HepG2 (cell line): ENCODE data around the gene C1orf115. TPM values are rescaled to one million over a fixed set of nuclear protein-coding genes. Genes with fewer than 3 reads are reported as not detected.
A peak's percentile ranks its signal among the peaks of the same experiment; 100 is the strongest.

Source experiments
- ATAC-seq: fragments of 200-7000 bp; cut with Tn5 transposase; 3 replicates; pipeline ENCODE4 v1.9.1; 2020; ENCODE audit warnings: mild to moderate bottlenecking, moderate library complexity
- BruUV-seq: library from RNA; stranded (reverse); fragments of 400-500 nt; replicated peaks from 2 replicates; lab custom pipeline; 2021; lab: Mats Ljungman, UMichigan
- CTCF ChIA-PET: fragments of 300-600 bp; formaldehyde crosslinking; extraction: SDS; loops from one replicate; lab custom pipeline; 2021; ENCODE audit warnings: low total read pairs, inconsistent platforms, low intra/inter-chr PET ratio; lab: Yijun Ruan, JAX
- POLR2A ChIA-PET: fragments of 350-600 bp; sonication (Branson Sonifier 250); formaldehyde crosslinking; loops from one replicate; lab custom pipeline; 2020; ENCODE audit warnings: antibody characterized with exemption, inconsistent platforms; lab: Yijun Ruan, JAX
- DNase-seq: peaks from one replicate; pipeline ENCODE4 v3.0.0-alpha.2; 2015; ENCODE audit warnings: low spot score
- FAIRE-seq: peaks from 3 replicates; lab custom pipeline; 2011; peaks lifted over from hg19 to GRCh38; lab: Jason Lieb, UNC
- H2AFZ ChIP-seq: one replicate; pipeline ENCODE4 v1.6.1; 2011; ENCODE audit warnings: low read length, inconsistent platforms
- H3K27ac ChIP-seq: fragments of 300-600 bp; 3 replicates; pipeline ENCODE4 v1.8.0; 2011; ENCODE audit warnings: mixed run types, mild to moderate bottlenecking, mixed read lengths, low read length, inconsistent platforms; ENCODE audit not compliant: insufficient read depth; ENCODE audit errors: extremely low read length
- H3K27me3 ChIP-seq, 2 experiments: fragments of 200-600 bp in 1 of 2; 2 replicates in 1 of 2; 3 replicates in 1 of 2; pipeline versions ENCODE4 v1.6.0 to v1.8.0; 2011; ENCODE audit warnings: low read length in 2 of 2, mild to moderate bottlenecking in 2 of 2, moderate library complexity in 2 of 2, inconsistent platforms in 1 of 2; ENCODE audit not compliant: insufficient read depth in 2 of 2, control insufficient read depth in 1 of 2
- H3K36me3 ChIP-seq, 2 experiments: fragments of 200-600 bp in 1 of 2; replicated peaks in 1 of 2; 2 replicates in 1 of 2; 3 replicates in 1 of 2; pipeline versions ENCODE4 v1.5.1 to v1.8.0; 2011; ENCODE audit warnings: low read length in 2 of 2, inconsistent platforms in 1 of 2; ENCODE audit not compliant: insufficient read depth in 2 of 2, control insufficient read depth in 1 of 2
- H3K4me1 ChIP-seq: 2 replicates; pipeline ENCODE4 v1.5.1; 2012; ENCODE audit warnings: low read length, inconsistent platforms; ENCODE audit not compliant: insufficient read depth
- H3K4me2 ChIP-seq: 2 replicates; pipeline ENCODE4 v1.6.0; 2011; ENCODE audit warnings: low read depth, low read length, inconsistent platforms
- H3K4me3 ChIP-seq, 3 experiments: fragments of 200-600 bp in 1 of 3; sonication (generic), shearing (Covaris generic) in 1 of 3; replicated peaks in 1 of 3; 2 replicates each; pipeline ENCODE4 v1.5.1; 2011 to 2016; ENCODE audit warnings: low read length in 3 of 3, inconsistent platforms in 2 of 3, low read depth in 2 of 3, mild to moderate bottlenecking in 2 of 3, control low read depth in 1 of 3, mixed read lengths in 1 of 3; ENCODE audit not compliant: insufficient read depth in 1 of 3
- H3K79me2 ChIP-seq: one replicate; pipeline ENCODE4 v1.6.1; 2011; ENCODE audit warnings: low read length, inconsistent platforms; ENCODE audit not compliant: insufficient read depth
- H3K9ac ChIP-seq: 2 replicates; pipeline ENCODE4 v1.6.0; 2011; ENCODE audit warnings: mild to moderate bottlenecking, low read depth, low read length, inconsistent platforms; ENCODE audit not compliant: insufficient read depth
- H3K9me3 ChIP-seq: 2 replicates; pipeline ENCODE4 v1.5.1; 2012; ENCODE audit warnings: mild to moderate bottlenecking, low read length
- H4K20me1 ChIP-seq: 2 replicates; pipeline ENCODE4 v1.6.0; 2011; ENCODE audit warnings: inconsistent platforms, mild to moderate bottlenecking, low read length, moderate library complexity; ENCODE audit not compliant: insufficient read depth
- ARID5B ChIP-seq: IDR thresholded peaks from 2 replicates; pipeline ENCODE4 v1.4.0; 2020; ENCODE audit warnings: mild to moderate bottlenecking, missing genetic modification reagents
- NFYB ChIP-seq: sonication (generic); formaldehyde crosslinking; IDR thresholded peaks from 2 replicates; pipeline ENCODE4 v1.4.0; 2020; ENCODE audit warnings: missing genetic modification reagents
- NR2F1 ChIP-seq, 2 experiments: fragments of 450-650 bp in 1 of 2; formaldehyde crosslinking in 1 of 2; IDR thresholded peaks; 2 replicates each; pipeline versions ENCODE4 v1.5.0 to v1.6.1; 2016 to 2020; ENCODE audit warnings: mild to moderate bottlenecking in 1 of 2, missing compliant biosample characterization in 1 of 2, missing genetic modification reagents in 1 of 2, moderate library complexity in 1 of 2
- NR2F6 ChIP-seq, 2 experiments: IDR thresholded peaks; 2 replicates each; pipeline ENCODE4 v1.6.1; 2016; ENCODE audit warnings: antibody characterized with exemption in 1 of 2, mild to moderate bottlenecking in 1 of 2
- NRL ChIP-seq: sonication (generic); formaldehyde crosslinking; IDR thresholded peaks from 2 replicates; pipeline ENCODE4 v1.5.0; 2020; ENCODE audit warnings: missing genetic modification reagents, mild to moderate bottlenecking, moderate library complexity, borderline replicate concordance
- RARA ChIP-seq: IDR thresholded peaks from 2 replicates; pipeline ENCODE4 v1.6.1; 2016; ENCODE audit warnings: missing genetic modification reagents, missing compliant biosample characterization
- RXRA ChIP-seq: sonication (generic); formaldehyde crosslinking; IDR thresholded peaks from 2 replicates; pipeline ENCODE4 v1.5.1; 2020; ENCODE audit warnings: missing genetic modification reagents
- SALL1 ChIP-seq: sonication (generic); formaldehyde crosslinking; IDR thresholded peaks from 2 replicates; pipeline ENCODE4 v1.8.0; 2022; ENCODE audit warnings: mild to moderate bottlenecking, missing genetic modification reagents
- STAT6 ChIP-seq: sonication (generic); formaldehyde crosslinking; IDR thresholded peaks from 2 replicates; pipeline ENCODE4 v1.4.0; 2020; ENCODE audit warnings: missing genetic modification reagents, mild to moderate bottlenecking, borderline replicate concordance
- ZFY ChIP-seq: sonication (generic); formaldehyde crosslinking; IDR thresholded peaks from 2 replicates; pipeline ENCODE4 v1.4.0; 2020; ENCODE audit warnings: missing genetic modification reagents
- ZNF256 ChIP-seq: sonication (generic); formaldehyde crosslinking; conservative IDR thresholded peaks from 2 replicates; pipeline ENCODE4 v1.4.0; 2020; ENCODE audit warnings: missing genetic modification reagents
- ZNF572 ChIP-seq: sonication (generic); formaldehyde crosslinking; IDR thresholded peaks from 2 replicates; pipeline ENCODE4 v1.5.1; 2020; ENCODE audit warnings: mild to moderate bottlenecking, missing genetic modification reagents
- ZNF687 ChIP-seq: sonication (generic); formaldehyde crosslinking; IDR thresholded peaks from 2 replicates; pipeline ENCODE4 v1.5.1; 2020; ENCODE audit warnings: mild to moderate bottlenecking, missing genetic modification reagents, moderate library complexity
- WGBS: methylation state at CpG from one replicate; pipeline ENCODE4 v1.1.6; 2017; ENCODE audit warnings: low lambda C conversion rate; 5-methylcytosine and 5-hydroxymethylcytosine counted together
- in situ Hi-C: cut with HindIII; loops from 2 replicates; pipeline ENCODE4 v1.10.0; 2017; ENCODE audit warnings: low pct_unique_long_range_greater_than_20kb; ENCODE audit not compliant: extremely low pct_ligation_motif_present
- intact Hi-C: fragments of 100-400 bp; cut with micrococcal nuclease; formaldehyde crosslinking; loops from one replicate; pipeline ENCODE4 v1.10.0; 2022; ENCODE audit not compliant: unreplicated experiment
- polyA plus RNA-seq, 8 experiments: library from polyadenylated mRNA; depleted of rRNA in 3 of 8; stranded (reverse) in 7 of 8; unstranded in 1 of 8; fragments of >200 nt; fragmentation: Illumina TruSeq in 4 of 8; extraction: Trizol in 4 of 8; gene quantifications; 2 replicates each; pipeline versions ENCODE4 v1.2.1 to v1.2.3, GENCODE V29; 2011 to 2016; ENCODE audit warnings: low read depth in 4 of 8, missing spikeins in 1 of 8, mixed read lengths in 1 of 8; ENCODE audit not compliant: insufficient read depth in 1 of 8
- total RNA-seq, 5 experiments: library from RNA; depleted of rRNA; stranded (reverse); fragments of >200 nt; fragmentation: Illumina TruSeq; extraction: Trizol; gene quantifications; 2 replicates each; pipeline ENCODE4 v1.2.3, GENCODE V29; 2016; ENCODE audit warnings: low read depth in 1 of 5

Gene C1orf115
- total and polyA plus RNA-seq, 2 of the 13 experiments (the other 11 are each of a cell fraction or from before 2014, with no cell fraction given) = 25.2 to 85.9 TPM

- Histone ChIP-seq H3K9me3 (no peaks in the 10 kb centered on the region), H3K79me2 (no peaks in the 10 kb centered on the region), H3K27ac (no peak overlapping the region), H3K4me3 (no peak overlapping the region; a peak in 1 of 6 replicates), H4K20me1 (no peaks in the 10 kb centered on the region), H3K27me3 (no peaks in the 10 kb centered on the region), H3K4me2 (peak overlapping the region; percentile 49; the same call in 1 of the 2 replicates), H2AFZ (no peak overlapping the region), H3K9ac (no peak overlapping the region), H3K4me1 (peaks cover 78% of the 10 kb centered on the region), H3K36me3 (no peaks in the 10 kb centered on the region)
- no TSS peak for BruUV-seq
- TF ChIP-seq STAT6 (CRISPR knock-in tag) = no peak
- TF ChIP-seq ZNF256 (CRISPR knock-in tag) = no peak
- 0 out of 2 replicates have a peak, but pooled peaks have one; percentile 22 for TF ChIP-seq RXRA (CRISPR knock-in tag)
- peak; percentile 27; the same call in 1 of the 2 replicates for TF ChIP-seq RARA (CRISPR knock-in tag)
- TF ChIP-seq ZNF687 (CRISPR knock-in tag) = 0 out of 2 replicates have a peak, but pooled peaks have one; percentile 21
- TF ChIP-seq SALL1 (CRISPR knock-in tag) = peak; percentile 32; the same call in 1 of the 2 replicates
- TF ChIP-seq NFYB (CRISPR knock-in tag) = 0 out of 2 replicates have a peak, but pooled peaks have one; percentile 14
- TF ChIP-seq ARID5B (CRISPR knock-in tag) = peak; percentile 35
- TF ChIP-seq ZNF572 (CRISPR knock-in tag) = no peak
- no peak for TF ChIP-seq ZFY (CRISPR knock-in tag)
- TF ChIP-seq NR2F1 (CRISPR knock-in tag; IDR thresholded peaks at IDR 0.05) = peak in 1 of 2 experiments; percentile 55; a peak in 1 of 4 replicates
- TF ChIP-seq NR2F6 (IDR thresholded peaks at IDR 0.05) = peak; percentile 48; the same call in 1 of the 2 replicates
- peak; percentile 58; the same call in 1 of the 2 replicates for TF ChIP-seq NR2F6 (CRISPR knock-in tag; IDR thresholded peaks at IDR 0.05)
- 0 out of 2 replicates have a peak, but pooled peaks have one; percentile 34 for TF ChIP-seq NRL (CRISPR knock-in tag)
- ChIA-PET CTCF (no interaction called here), POLR2A (no interaction called here)
- in situ Hi-C loops = no loop called here
- ATAC-seq = peak; percentile 18
- no peak for DNase-seq
- 5% methylated on average over 3 of the region's 7 CpGs for WGBS
- intact Hi-C loops = no loop called here
- FAIRE-seq = no peak
Observed at GRCh38 chr1:220705782-220706181, 15.6 kb downstream of the C1orf115 start.
